Measurements from ENCODE around the gene STAT5B. TPM values are rescaled to one million over a fixed set of nuclear protein-coding genes. Genes with fewer than 3 reads are reported as not detected.

The STAT5B gene
- total and polyA plus RNA-seq, 9 of the 15 experiments (the other 6 are each of a cell fraction or from before 2014, with no cell fraction given) = 20.8 to 176 (median 92.4) TPM

DNA sequence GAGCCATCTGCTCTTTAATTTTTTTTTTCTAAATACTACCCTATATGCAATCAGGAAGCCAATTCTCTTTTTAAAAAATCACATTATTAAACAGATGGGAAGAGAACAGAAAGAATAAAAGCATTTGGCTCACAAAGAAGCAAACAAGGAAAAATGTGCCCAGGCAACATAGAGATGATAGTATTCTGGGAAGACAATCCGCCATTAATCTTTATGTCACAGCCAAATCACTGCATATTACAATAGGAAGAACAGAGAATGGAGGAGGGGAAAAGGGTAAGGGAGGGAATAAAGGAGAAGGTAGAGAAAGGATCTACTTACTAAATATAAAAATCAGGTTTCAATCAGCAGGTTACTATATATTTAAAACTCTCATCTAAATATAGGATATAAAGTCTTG lies 34.3 kb downstream of the STAT5B start:
- BruUV-seq (replicated peaks) = no TSS peak
- 86% methylated on average over 1 of the region's 1 CpG for WGBS (ENCODE audit: insufficient coverage, low coverage, missing lambda C conversion rate)
- H4K20me1 ChIP-seq (replicated peaks; ENCODE audit: control insufficient read depth, insufficient read depth, low read length) = no peaks in the 10 kb centered on the region; the same call in 1 of the 2 replicates
- no peak overlapping the region for H2AFZ ChIP-seq (ENCODE audit: low read depth, low read length)
- in situ Hi-C loops (cut with MboI) (no loop called here), intact Hi-C loops (cut with micrococcal nuclease) (no loop called here)
- no peaks in the 10 kb centered on the region for H3K27me3 ChIP-seq (ENCODE audit: control insufficient read depth in 2 of 2, insufficient read depth in 2 of 2, low read length in 2 of 2)
- no peak overlapping the region for H3K27ac ChIP-seq (ENCODE audit: extremely low read depth, low read depth, low read length)
- H3K79me2 ChIP-seq (ENCODE audit: control insufficient read depth, insufficient read depth, low read length) = peaks cover 92% of the 10 kb centered on the region
- no peaks in the 10 kb centered on the region for H3K9me1 ChIP-seq (ENCODE audit: control insufficient read depth, insufficient read depth, low read length)
- no peak for ATAC-seq
- POLR2A ChIA-PET = no interaction called here
- no peaks in the 10 kb centered on the region for H3K9me3 ChIP-seq (replicated peaks; ENCODE audit: control insufficient read depth, insufficient read depth, low read depth, low read length)
- no peak for DNase-seq (ENCODE audit: extremely low read depth in 1 of 4, low spot score in 3 of 4)
- no peak for FAIRE-seq
- peaks cover 11 to 17% of the 10 kb centered on the region in 2 experiments; a peak in 3 of 5 replicates for H3K4me1 ChIP-seq (replicated peaks in 1 of 2; ENCODE audit: control insufficient read depth in 2 of 2, insufficient read depth in 2 of 2, low read length in 2 of 2)
- CTCF ChIA-PET (ENCODE audit: low intra/inter-chr PET ratio) = no interaction called here
- H3K4me2 ChIP-seq (ENCODE audit: insufficient read depth, low read length) = no peak overlapping the region
- H3K4me3 ChIP-seq = no peak overlapping the region
- peaks cover 19% of the 10 kb centered on the region for H3K36me3 ChIP-seq (ENCODE audit: control insufficient read depth, insufficient read depth, low read length)
- H3K9ac ChIP-seq (ENCODE audit: insufficient read depth in 1 of 2, low read depth in 2 of 2, low read length in 2 of 2) = no peak overlapping the region
- no peak for TF ChIP-seq FIP1L1 (IDR thresholded peaks at IDR 0.05; ENCODE audit: low read depth, low read length, poor library complexity, severe bottlenecking)
- TF ChIP-seq TFAP4 (CRISPR knock-in tag; IDR thresholded peaks at IDR 0.05; ENCODE audit: borderline replicate concordance) = no peak
- 0 out of 2 replicates have a peak, but pooled peaks have one; percentile 65 for TF ChIP-seq MECOM (CRISPR knock-in tag; IDR thresholded peaks at IDR 0.05)
- no peak for TF ChIP-seq STAG1 (CRISPR knock-in tag; IDR thresholded peaks at IDR 0.05; ENCODE audit: borderline replicate concordance)
- no peak for TF ChIP-seq NCOA4 (IDR thresholded peaks at IDR 0.05; ENCODE audit: partially characterized antibody)
- no peak for TF ChIP-seq NFIX (CRISPR knock-in tag; IDR thresholded peaks at IDR 0.05; ENCODE audit: low read depth)
- TF ChIP-seq, protein P1, sequence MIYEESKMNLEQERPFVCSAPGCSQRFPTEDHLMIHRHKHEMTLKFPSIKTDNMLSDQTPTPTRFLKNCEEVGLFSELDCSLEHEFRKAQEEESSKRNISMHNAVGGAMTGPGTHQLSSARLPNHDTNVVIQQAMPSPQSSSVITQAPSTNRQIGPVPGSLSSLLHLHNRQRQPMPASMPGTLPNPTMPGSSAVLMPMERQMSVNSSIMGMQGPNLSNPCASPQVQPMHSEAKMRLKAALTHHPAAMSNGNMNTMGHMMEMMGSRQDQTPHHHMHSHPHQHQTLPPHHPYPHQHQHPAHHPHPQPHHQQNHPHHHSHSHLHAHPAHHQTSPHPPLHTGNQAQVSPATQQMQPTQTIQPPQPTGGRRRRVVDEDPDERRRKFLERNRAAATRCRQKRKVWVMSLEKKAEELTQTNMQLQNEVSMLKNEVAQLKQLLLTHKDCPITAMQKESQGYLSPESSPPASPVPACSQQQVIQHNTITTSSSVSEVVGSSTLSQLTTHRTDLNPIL (CRISPR knock-in tag; IDR thresholded peaks at IDR 0.05) = no peak
- TF ChIP-seq ARNT (IDR thresholded peaks at IDR 0.05) = no peak
- no peak for TF ChIP-seq ATF4 (CRISPR knock-in tag; IDR thresholded peaks at IDR 0.05)
- TF ChIP-seq PBX2 (CRISPR knock-in tag; IDR thresholded peaks at IDR 0.05; ENCODE audit: low read depth) = no peak
- peak; percentile 50; the same call in 1 of the 2 replicates for TF ChIP-seq PBX2 (tag; conservative IDR thresholded peaks at IDR 0.05; ENCODE audit: low read depth)
- TF ChIP-seq KDM1A (IDR thresholded peaks at IDR 0.05) = peak; percentile 27 to 42; a peak in 2 of 4 replicates
- TF ChIP-seq, protein P2, sequence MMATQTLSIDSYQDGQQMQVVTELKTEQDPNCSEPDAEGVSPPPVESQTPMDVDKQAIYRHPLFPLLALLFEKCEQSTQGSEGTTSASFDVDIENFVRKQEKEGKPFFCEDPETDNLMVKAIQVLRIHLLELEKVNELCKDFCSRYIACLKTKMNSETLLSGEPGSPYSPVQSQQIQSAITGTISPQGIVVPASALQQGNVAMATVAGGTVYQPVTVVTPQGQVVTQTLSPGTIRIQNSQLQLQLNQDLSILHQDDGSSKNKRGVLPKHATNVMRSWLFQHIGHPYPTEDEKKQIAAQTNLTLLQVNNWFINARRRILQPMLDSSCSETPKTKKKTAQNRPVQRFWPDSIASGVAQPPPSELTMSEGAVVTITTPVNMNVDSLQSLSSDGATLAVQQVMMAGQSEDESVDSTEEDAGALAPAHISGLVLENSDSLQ (IDR thresholded peaks at IDR 0.05) = peak; percentile 65
- no peak for TF ChIP-seq ZNF124 (CRISPR knock-in tag; IDR thresholded peaks at IDR 0.05)
- TF ChIP-seq MEIS2 (IDR thresholded peaks at IDR 0.05; ENCODE audit: partially characterized antibody) = peak; percentile 67
- TF ChIP-seq LARP7 (IDR thresholded peaks at IDR 0.05) = no peak

Data from K562 (cell line).